Heart left ventricle (tissue), 16 donors: ENCODE data around the gene RUSF1. TPM values are rescaled to one million over a fixed set of nuclear protein-coding genes. Genes with fewer than 3 reads are reported as not detected.
A peak's percentile ranks its signal among the peaks of the same experiment; 100 is the strongest.

Experiments used
- ATAC-seq, 4 donors: fragments of 200-7000 bp; cut with Tn5 transposase; one replicate each; pipeline ENCODE4 v1.9.1; 2020 to 2022; ENCODE audit warnings: moderate library complexity in 4 of 4, mild to moderate bottlenecking in 3 of 4, moderate number of reproducible peaks in 1 of 4
- DNase-seq, 5 donors: peaks; one replicate each; pipeline ENCODE4 v3.0.0-alpha.2; 2020
- H3K27ac ChIP-seq, 12 donors: fragments of 200-600 bp; sonication (generic) in 4 of 12; one replicate each; pipeline versions ENCODE4 v1.5.0 to v1.8.0; 2016 to 2022; ENCODE audit warnings: mild to moderate bottlenecking in 2 of 12
- H3K27me3 ChIP-seq, 9 donors: fragments of 200-600 bp; sonication (generic) in 2 of 9; one replicate each; pipeline versions ENCODE4 v1.5.1 to v1.8.0; 2016 to 2022; ENCODE audit warnings: mild to moderate bottlenecking in 3 of 9
- H3K36me3 ChIP-seq, 9 donors: fragments of 200-600 bp; sonication (generic) in 2 of 9; one replicate each; pipeline versions ENCODE4 v1.5.0 to v1.8.0; 2018 to 2022; ENCODE audit warnings: mild to moderate bottlenecking in 2 of 9
- H3K4me1 ChIP-seq, 12 donors: fragments of 200-600 bp; sonication (generic) in 4 of 12; one replicate each; pipeline versions ENCODE4 v1.5.0 to v1.8.0; 2016 to 2022; ENCODE audit warnings: mild to moderate bottlenecking in 3 of 12
- H3K4me3 ChIP-seq, 12 donors: fragments of 200-600 bp; sonication (generic) in 4 of 12; one replicate each; pipeline versions ENCODE4 v1.5.0 to v1.8.0; 2017 to 2022; ENCODE audit warnings: mild to moderate bottlenecking in 9 of 12, moderate library complexity in 4 of 12
- H3K9me3 ChIP-seq, 12 donors: fragments of 200-600 bp; sonication (generic) in 4 of 12; one replicate each; pipeline versions ENCODE4 v1.5.0 to v1.8.0; 2016 to 2022; ENCODE audit warnings: mild to moderate bottlenecking in 1 of 12
- CTCF ChIP-seq, 12 donors: fragments of 200-600 bp; sonication (generic) in 4 of 12; IDR thresholded peaks; one replicate each; pipeline versions ENCODE4 v1.5.0 to v1.8.0; 2018 to 2022; ENCODE audit warnings: antibody characterized with exemption in 12 of 12, mild to moderate bottlenecking in 5 of 12
- POLR2A ChIP-seq, 2 donors: fragments of 450-650 bp; IDR thresholded peaks; one replicate each; pipeline ENCODE4 v1.6.1; 2017; ENCODE audit warnings: antibody characterized with exemption in 2 of 2, mild to moderate bottlenecking in 2 of 2, moderate library complexity in 2 of 2
- WGBS, 4 donors: extraction: QIAGEN DNeasy Blood & Tissue Kit in 2 of 4; methylation state at CpG; one replicate each; pipeline versions ENCODE4 v1.1.5 to v1.1.7; 2013 to 2018; 5-methylcytosine and 5-hydroxymethylcytosine counted together
- intact Hi-C, 10 donors: fragments of 100-400 bp; cut with DNase I; formaldehyde crosslinking; loops; one replicate each; pipeline versions ENCODE4 v1.11.1 to v1.14.2; 2022
- polyA plus RNA-seq, 2 donors: library from polyadenylated mRNA; stranded (reverse); fragments of 200-250 nt; gene quantifications; one replicate each; pipeline ENCODE4 v1.2.3, GENCODE V29; 2013
- total RNA-seq, 9 donors: library from RNA; depleted of rRNA in 2 of 9; stranded (reverse); fragments of >200 nt in 2 of 9; fragmentation: NEBNext Ultra II Directional in 3 of 9; extraction: Animal tissue kit (Norgen Biotek cat#: 25700) in 3 of 9; gene quantifications; one replicate each; pipeline versions ENCODE4 v1.1.0 to v1.2.4, GENCODE V29; 2016 to 2023
- donor health status: ischemic (EF 13 %, LVEDD 7.1; RV severe dilation, severe dysfunction).
- donor health status: healthy with polysubstance abuse.
- donor health status: DM: no; HTN: yes; CAD: no.
- donor health status: DM: no; HTN: no; CAD: no.
- donor health status: ischemic (EF 25% LVEDD 6.9; RV normal size, moderate dysfunction).
- donor health status: ischemic (EF 25% LVEDD 5.7; RV mildly dilated, moderate dysfunction).
- donor health status: healthy.
- donor health status: DM: yes; HTN: yes; CAD: no.
- donor health status: ischemic (EF 35%, LVEDD 5.7; RV mildly dilated, moderate dysfunction).
- donor health status: nonischemic (EF 11% LVEDD 7.7; RV severe dilation, severe dysfunction).
- donor health status: DM: yes; HTN: yes; CAD: no.
- donor health status: PGD.
- donor health status: ischemic (EF 29% LVEDD 5.4; RV normal size, mild dysfunction).
- donor health status: nonischemic (EF 23%, LVEDD 6.1; RV moderate dilation, normal function).

Gene RUSF1
- total and polyA plus RNA-seq, 11 donors: 17.8 to 32.5 (median 22.4) TPM

GRCh38 chr16:31471875-31472708 lies 36.1 kb downstream of the RUSF1 start, which contains the start of gene TGFB1I1:
Gene TGFB1I1, plus strand, starts transcription at chr16:31472152. Its CDS starts 37 bp downstream, at chr16:31472189.
- no peak for TF ChIP-seq POLR2A (IDR thresholded peaks at IDR 0.05)
- TF ChIP-seq CTCF (IDR thresholded peaks at IDR 0.05): no peak
- Histone ChIP-seq H3K36me3 (peaks cover 0 to 40% (median 30%) of the 10 kb centered on the region in 9 donors), H3K27me3 (peaks cover 0 to 2% (median 0%) of the 10 kb centered on the region in 9 donors), H3K4me3 (peak within 1 kb of the TSS; percentile 45 to 86 (median 68)), H3K9me3 (no peaks in the 10 kb centered on the region), H3K27ac (peak within 1 kb of the TSS; percentile 75 to 97 (median 90)), H3K4me1 (peaks cover 0 to 31% (median 14%) of the 10 kb centered on the region in 12 donors)
- peak; percentile 80 to 89 (median 86) for DNase-seq
- intact Hi-C loops: loop anchor here in 4 of 10 donors (1.0 to 5.0 kb wide), 4 partner anchors 12 to 37 kb away; partner anchors contain the start of genes RUSF1 (in 3 of the 4) and ARMC5 (in 1 of the 4)
- peak; percentile 21 to 74 (median 67) for ATAC-seq
- WGBS, 4 donors: 1 to 2% (median 1%) methylated on average over 43 to 63 of the region's 63 CpGs

DNA sequence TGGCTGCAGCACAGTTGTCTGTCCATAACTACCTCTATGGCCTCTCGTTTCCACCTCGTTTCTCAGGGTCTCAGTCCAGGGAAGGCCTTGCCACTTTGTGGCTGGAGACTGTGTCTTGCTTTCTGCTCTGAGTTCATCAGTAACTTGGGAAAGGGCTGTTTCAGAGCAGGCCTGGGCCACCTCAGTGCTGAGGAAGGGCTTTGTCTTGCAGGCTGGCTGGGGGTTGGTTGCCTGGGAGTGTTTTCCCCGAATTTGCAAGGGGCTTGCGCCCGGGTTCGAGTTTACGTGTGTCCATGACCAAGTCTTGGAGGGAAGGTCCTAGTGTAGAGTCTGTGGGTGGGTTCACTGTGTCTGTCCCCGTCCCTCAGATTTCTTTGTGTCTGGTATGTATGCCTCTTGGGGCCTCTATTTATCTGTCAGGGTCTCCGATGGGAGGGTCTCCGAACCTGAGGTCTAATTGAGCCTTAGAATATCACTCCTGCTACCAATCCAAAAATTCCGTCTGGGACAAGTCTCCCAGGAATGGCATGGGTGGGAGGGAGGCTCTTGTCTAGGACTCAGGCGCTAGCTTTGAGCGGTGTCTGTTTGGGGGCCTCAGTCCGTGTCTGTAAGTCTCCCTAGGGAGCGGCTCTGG lies 36.8 kb downstream of the RUSF1 start:
- TF ChIP-seq CTCF (IDR thresholded peaks at IDR 0.05): no peak
- no peak for TF ChIP-seq POLR2A (IDR thresholded peaks at IDR 0.05)
- peak overlapping the region; percentile 75 to 97 (median 90) for H3K27ac ChIP-seq
- 22 to 40% (median 32%) methylated on average over 12 to 15 of the region's 15 CpGs for WGBS, 4 donors
- peaks cover 0 to 31% (median 14%) of the 10 kb centered on the region in 12 donors for H3K4me1 ChIP-seq
- ATAC-seq (no peak), DNase-seq (no peak)
- peak overlapping the region; percentile 45 to 86 (median 68) for H3K4me3 ChIP-seq
- H3K36me3 ChIP-seq: peaks cover 0 to 42% (median 31%) of the 10 kb centered on the region in 9 donors
- H3K9me3 ChIP-seq: no peaks in the 10 kb centered on the region
- intact Hi-C loops: loop anchor here in 3 of 10 donors (1.0 to 5.0 kb wide), 2 partner anchors 11 to 36 kb away; partner anchors contain the start of gene RUSF1 (in 2 of the 3)
- peaks cover 0 to 2% (median 0%) of the 10 kb centered on the region in 9 donors for H3K27me3 ChIP-seq

DNA sequence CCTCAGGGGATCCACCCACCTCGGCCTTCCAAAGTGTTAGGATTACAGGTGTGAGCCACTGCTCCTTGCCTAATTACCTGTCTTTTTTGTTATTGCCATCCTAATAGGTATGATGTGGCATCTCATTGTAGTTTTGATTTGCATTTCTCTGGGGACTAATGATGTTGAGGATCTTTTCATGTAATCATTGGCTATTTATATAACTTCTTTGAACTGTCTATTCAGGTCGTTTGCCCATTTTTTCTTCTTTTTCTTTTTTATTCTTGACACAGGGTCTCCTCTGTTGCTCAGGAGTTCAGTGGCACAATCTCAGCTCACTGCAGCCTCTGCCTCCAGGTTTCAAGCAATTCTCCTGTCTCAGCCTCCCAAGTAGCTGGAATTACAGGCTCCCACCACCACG lies 37.6 kb downstream of the RUSF1 start:
- peaks cover 0 to 2% (median 0%) of the 10 kb centered on the region in 9 donors for H3K27me3 ChIP-seq
- ATAC-seq (no peak), DNase-seq (no peak)
- TF ChIP-seq POLR2A (IDR thresholded peaks at IDR 0.05): no peak
- TF ChIP-seq CTCF (IDR thresholded peaks at IDR 0.05): no peak
- intact Hi-C loops: loop anchor here in 3 of 10 donors (1.0 to 5.0 kb wide), 2 partner anchors 10 to 37 kb away; partner anchors contain the start of gene RUSF1 (in 2 of the 3)
- peaks cover 0 to 31% (median 14%) of the 10 kb centered on the region in 12 donors for H3K4me1 ChIP-seq
- peak overlapping the region in 2 of 12 donors; percentile 77 to 78 for H3K4me3 ChIP-seq
- H3K36me3 ChIP-seq: peaks cover 0 to 41% (median 30%) of the 10 kb centered on the region in 9 donors
- WGBS, 4 donors: 84 to 89% (median 85%) methylated on average over 3 of the region's 3 CpGs
- H3K27ac ChIP-seq: peak overlapping the region in 9 of 12 donors; percentile 79 to 97 (median 92)
- H3K9me3 ChIP-seq: no peaks in the 10 kb centered on the region
